NCI-H187 treated with DMSO at 0.1 percent for 48 hours (cell line): Measurements from ENCODE around the gene EVI2A.
"Not testable (repeated sequence)": the region's sequence is repeated elsewhere in the genome, so short reads cannot be mapped to it uniquely, and the experiment has no call there.

Source experiments
- DNase-seq: peaks from one replicate; lab custom pipeline; 2025; lab: John Stamatoyannopoulos, UW

The EVI2A gene

GRCh38 chr17:31321481-31321880 is at the start of gene EVI2A:
Gene EVI2A, minus strand, starts transcription at chr17:31321622. Its CDS starts 2,609 bp downstream, at chr17:31319013.
- no peak for DNase-seq

- DNase-seq: no peak
These were observed 47.8 kb upstream of the EVI2A start for GRCh38 chr17:31369266-31369665.

- no peak for DNase-seq
These were observed 44.7 kb upstream of the EVI2A start for GRCh38 chr17:31366088-31366487.

GRCh38 chr17:31364012-31364411 is 42.6 kb upstream of the EVI2A start:
- DNase-seq: no peak

GRCh38 chr17:31357839-31358394 is 36.5 kb upstream of the EVI2A start:
- DNase-seq: no peak

- DNase-seq: no peak
These were observed 35.7 kb upstream of the EVI2A start for GRCh38 chr17:31357091-31357490.

- no peak for DNase-seq
These were observed 34.5 kb upstream of the EVI2A start for GRCh38 chr17:31355935-31356334.

- no peak for DNase-seq
These were observed 28.0 kb upstream of the EVI2A start for GRCh38 chr17:31349454-31349853.

- not testable (repeated sequence) for DNase-seq
These were observed 23.8 kb upstream of the EVI2A start for GRCh38 chr17:31345191-31345747.

- DNase-seq: no peak
These were observed 18.7 kb upstream of the EVI2A start for GRCh38 chr17:31339906-31340661.

GRCh38 chr17:31329221-31329620 is 7.8 kb upstream of the EVI2A start:
- DNase-seq: no peak

- DNase-seq: no peak
These were observed 6.7 kb upstream of the EVI2A start for GRCh38 chr17:31328160-31328535.

GRCh38 chr17:31327534-31328159 is 6.2 kb upstream of the EVI2A start:
- no peak for DNase-seq

GRCh38 chr17:31323551-31323950 is 2.1 kb upstream of the EVI2A start:
- no peak for DNase-seq

GRCh38 chr17:31321966-31322365 is 544 bp upstream of the EVI2A start:
- no peak for DNase-seq

- DNase-seq: no peak
These were observed 631 bp downstream of the EVI2A start for GRCh38 chr17:31320791-31321190.

- no peak for DNase-seq
These were observed 1.2 kb downstream of the EVI2A start for GRCh38 chr17:31320241-31320640.

GRCh38 chr17:31318851-31319661 is 2.4 kb downstream of the EVI2A start:
- no peak for DNase-seq

GRCh38 chr17:31318298-31318801 is 3.1 kb downstream of the EVI2A start:
- no peak for DNase-seq

- no peak for DNase-seq
These were observed 6.7 kb downstream of the EVI2A start for GRCh38 chr17:31314782-31315100.

GRCh38 chr17:31313982-31314781 is 7.2 kb downstream of the EVI2A start, which contains the start of gene EVI2B:
Gene EVI2B, minus strand, starts transcription at chr17:31314054. Its CDS starts 8,445 bp downstream, at chr17:31305609.
- no peak for DNase-seq
